Heart right ventricle (tissue), 16 donors: ENCODE results near the gene ELANE. TPM values are rescaled to one million over a fixed set of nuclear protein-coding genes. Genes with fewer than 3 reads are reported as not detected.
A peak's percentile ranks its signal among the peaks of the same experiment; 100 is the strongest.

Experiments
- ATAC-seq, 8 donors: fragments of 200-7000 bp; cut with Tn5 transposase; one replicate each; pipeline ENCODE4 v1.9.1; 2020; ENCODE audit warnings: mild to moderate bottlenecking in 8 of 8, moderate library complexity in 8 of 8, moderate number of reproducible peaks in 1 of 8
- DNase-seq, 2 donors: peaks; one replicate each; pipeline ENCODE4 v3.0.0-alpha.2; 2020
- H3K27ac ChIP-seq, 10 donors: fragments of 200-600 bp; sonication (generic) in 2 of 10; one replicate each; pipeline versions ENCODE4 v1.5.0 to v1.8.0; 2020 to 2022; ENCODE audit warnings: mild to moderate bottlenecking in 3 of 10
- H3K27me3 ChIP-seq, 7 donors: fragments of 200-600 bp; one replicate each; pipeline ENCODE4 v1.8.0; 2021 to 2022; ENCODE audit warnings: mild to moderate bottlenecking in 2 of 7
- H3K36me3 ChIP-seq, 9 donors: fragments of 200-600 bp; sonication (generic) in 1 of 9; one replicate each; pipeline versions ENCODE4 v1.5.0 to v1.8.0; 2020 to 2022; ENCODE audit warnings: mild to moderate bottlenecking in 2 of 9
- H3K4me1 ChIP-seq, 9 donors: fragments of 200-600 bp; sonication (generic) in 1 of 9; one replicate each; pipeline versions ENCODE4 v1.5.0 to v1.8.0; 2020 to 2022; ENCODE audit warnings: mild to moderate bottlenecking in 4 of 9
- H3K4me3 ChIP-seq, 10 donors: fragments of 200-600 bp; sonication (generic) in 2 of 10; one replicate each; pipeline versions ENCODE4 v1.5.0 to v1.8.0; 2020 to 2022; ENCODE audit warnings: mild to moderate bottlenecking in 7 of 10, moderate library complexity in 2 of 10
- H3K9me3 ChIP-seq, 11 donors: fragments of 200-600 bp in 10 of 11; sonication (generic) in 2 of 11; one replicate each; pipeline versions ENCODE4 v1.5.0 to v1.8.0; 2013 to 2022; ENCODE audit warnings: mild to moderate bottlenecking in 2 of 11, control low read depth in 1 of 11, moderate library complexity in 1 of 11
- whole genome bisulfite sequencing, 2 donors: extraction: QIAGEN DNeasy Blood & Tissue Kit; methylation state at CpG; one replicate each; pipeline ENCODE4 v1.1.7; 2013; ENCODE audit warnings: inconsistent platforms in 1 of 2; 5-methylcytosine and 5-hydroxymethylcytosine counted together
- intact Hi-C, 10 donors: fragments of 100-400 bp; cut with DNase I; formaldehyde crosslinking; loops; one replicate each; pipeline versions ENCODE4 v1.11.1 to v1.14.2; 2022
- polyA plus RNA-seq, 2 donors: library from polyadenylated mRNA; stranded (reverse); fragments of 200-250 nt; gene quantifications; one replicate each; pipeline ENCODE4 v1.2.3, GENCODE V29; 2013
- total RNA-seq, 10 donors: library from RNA; stranded (reverse); fragmentation: NEBNext Ultra II Directional in 3 of 10; extraction: Animal tissue kit (Norgen Biotek cat#: 25700) in 3 of 10; gene quantifications; one replicate each; pipeline versions ENCODE4 v1.2.1 to v1.2.4, GENCODE V29; 2021 to 2023
- TF ChIP-seq, protein P1 (sequence below), 9 donors: fragments of 200-600 bp; sonication (generic) in 2 of 9; IDR thresholded peaks; one replicate each; pipeline versions ENCODE4 v1.5.0 to v1.8.0; 2021 to 2022; ENCODE audit warnings: antibody characterized with exemption in 9 of 9, mild to moderate bottlenecking in 5 of 9, moderate library complexity in 1 of 9
- donor health status: Arrhythmogenic right ventricular cardiomyopathy.
- donor health status: ischemic (EF 13 %, LVEDD 7.1; RV severe dilation, severe dysfunction).
- donor health status: healthy with polysubstance abuse.
- donor health status: DM: no; HTN: yes; CAD: no.
- donor health status: DM: no; HTN: no; CAD: no.
- donor health status: ischemic (EF 25% LVEDD 6.9; RV normal size, moderate dysfunction).
- donor health status: ischemic (EF 25% LVEDD 5.7; RV mildly dilated, moderate dysfunction).
- donor health status: healthy.
- donor health status: DM: yes; HTN: yes; CAD: no.
- donor health status: Ischemic cardiomyopathy.
- donor health status: ischemic (EF 35%, LVEDD 5.7; RV mildly dilated, moderate dysfunction).
- donor health status: nonischemic (EF 11% LVEDD 7.7; RV severe dilation, severe dysfunction).
- donor health status: DM: yes; HTN: yes; CAD: no.
- donor health status: PGD.
- donor health status: ischemic (EF 29% LVEDD 5.4; RV normal size, mild dysfunction).
- donor health status: nonischemic (EF 23%, LVEDD 6.1; RV moderate dilation, normal function).

Gene ELANE
- total and polyA plus RNA-seq, 12 donors: 0.26 to 5.4 (median 1.0) TPM; not detected in 3

DNA sequence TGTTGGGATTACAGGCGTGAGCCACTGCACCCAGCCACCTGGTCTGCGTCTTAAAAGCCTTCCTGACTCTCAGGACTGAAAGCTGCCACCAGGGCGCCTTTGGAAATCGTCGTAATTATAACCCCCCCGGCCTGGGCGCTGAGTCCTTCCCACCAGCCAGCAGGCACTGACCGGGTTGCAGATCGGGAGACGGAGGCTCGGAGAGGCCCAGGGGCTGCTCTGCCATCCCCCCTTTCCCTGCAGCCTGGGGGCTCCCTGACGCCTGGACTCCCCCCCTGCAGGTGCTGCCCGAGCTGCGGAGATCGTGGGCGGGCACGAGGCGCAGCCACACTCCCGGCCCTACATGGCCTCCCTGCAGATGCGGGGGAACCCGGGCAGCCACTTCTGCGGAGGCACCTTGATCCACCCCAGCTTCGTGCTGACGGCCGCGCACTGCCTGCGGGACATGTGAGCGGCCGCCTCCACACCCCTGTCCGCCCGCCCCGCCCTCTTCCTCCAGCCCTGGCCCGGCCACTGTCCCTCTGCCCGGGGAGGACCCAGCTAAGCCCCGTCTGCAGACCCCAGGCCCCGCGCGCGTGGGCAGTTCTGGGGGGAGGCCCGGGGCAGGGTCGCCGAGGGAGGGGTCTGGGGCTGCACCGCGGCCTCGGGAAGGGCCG, 8.8 kb upstream of the ELANE start:
- peak overlapping the region in 9 of 10 donors; percentile 3 to 42 (median 23) for H3K4me3 ChIP-seq
- no peaks in the 10 kb centered on the region for H3K9me3 ChIP-seq
- H3K27me3 ChIP-seq: peaks cover 9 to 74% (median 63%) of the 10 kb centered on the region in 7 donors
- DNase-seq: peak in 1 of 2 donors; percentile 51
- ATAC-seq: peak in 3 of 8 donors; percentile 44 to 61 (median 57)
- intact Hi-C loops: no loop called here
- TF ChIP-seq, protein P1, sequence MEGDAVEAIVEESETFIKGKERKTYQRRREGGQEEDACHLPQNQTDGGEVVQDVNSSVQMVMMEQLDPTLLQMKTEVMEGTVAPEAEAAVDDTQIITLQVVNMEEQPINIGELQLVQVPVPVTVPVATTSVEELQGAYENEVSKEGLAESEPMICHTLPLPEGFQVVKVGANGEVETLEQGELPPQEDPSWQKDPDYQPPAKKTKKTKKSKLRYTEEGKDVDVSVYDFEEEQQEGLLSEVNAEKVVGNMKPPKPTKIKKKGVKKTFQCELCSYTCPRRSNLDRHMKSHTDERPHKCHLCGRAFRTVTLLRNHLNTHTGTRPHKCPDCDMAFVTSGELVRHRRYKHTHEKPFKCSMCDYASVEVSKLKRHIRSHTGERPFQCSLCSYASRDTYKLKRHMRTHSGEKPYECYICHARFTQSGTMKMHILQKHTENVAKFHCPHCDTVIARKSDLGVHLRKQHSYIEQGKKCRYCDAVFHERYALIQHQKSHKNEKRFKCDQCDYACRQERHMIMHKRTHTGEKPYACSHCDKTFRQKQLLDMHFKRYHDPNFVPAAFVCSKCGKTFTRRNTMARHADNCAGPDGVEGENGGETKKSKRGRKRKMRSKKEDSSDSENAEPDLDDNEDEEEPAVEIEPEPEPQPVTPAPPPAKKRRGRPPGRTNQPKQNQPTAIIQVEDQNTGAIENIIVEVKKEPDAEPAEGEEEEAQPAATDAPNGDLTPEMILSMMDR (IDR thresholded peaks at IDR 0.05): no peak
- no peaks in the 10 kb centered on the region for H3K36me3 ChIP-seq
- H3K27ac ChIP-seq: no peak overlapping the region
- WGBS, 2 donors: 4 to 5% methylated on average over 43 to 46 of the region's 46 CpGs
- peaks cover 9 to 35% (median 13%) of the 10 kb centered on the region in 9 donors for H3K4me1 ChIP-seq

GRCh38 chr19:843836-844545, 8.1 kb upstream of the ELANE start:
- Histone ChIP-seq H3K4me1 (peaks cover 9 to 34% (median 12%) of the 10 kb centered on the region in 9 donors), H3K4me3 (peak overlapping the region in 9 of 10 donors; percentile 3 to 42 (median 23)), H3K27me3 (peaks cover 9 to 74% (median 64%) of the 10 kb centered on the region in 7 donors), H3K36me3 (no peaks in the 10 kb centered on the region), H3K27ac (no peak overlapping the region), H3K9me3 (no peaks in the 10 kb centered on the region)
- DNase-seq (peak in 1 of 2 donors; percentile 36), ATAC-seq (no peak)
- TF ChIP-seq, protein P1 (IDR thresholded peaks at IDR 0.05): no peak
- intact Hi-C loops: no loop called here
- 23 to 33% methylated on average over 36 to 42 of the region's 70 CpGs for WGBS, 2 donors

GRCh38 chr19:844546-844971, 7.5 kb upstream of the ELANE start:
- no peak for DNase-seq
- no peak for ATAC-seq
- Histone ChIP-seq H3K36me3 (no peaks in the 10 kb centered on the region), H3K27ac (no peak overlapping the region), H3K4me1 (peaks cover 9 to 30% (median 12%) of the 10 kb centered on the region in 9 donors), H3K27me3 (peaks cover 9 to 77% (median 64%) of the 10 kb centered on the region in 7 donors), H3K9me3 (no peaks in the 10 kb centered on the region), H3K4me3 (no peak overlapping the region)
- 47 to 48% methylated on average over 11 of the region's 11 CpGs for WGBS, 2 donors
- intact Hi-C loops: no loop called here
- TF ChIP-seq, protein P1 (IDR thresholded peaks at IDR 0.05): no peak

- TF ChIP-seq, protein P1 (IDR thresholded peaks at IDR 0.05): no peak
- DNase-seq (no peak), ATAC-seq (no peak)
- H3K9me3 ChIP-seq: no peaks in the 10 kb centered on the region
- H3K4me1 ChIP-seq: peaks cover 15 to 37% (median 19%) of the 10 kb centered on the region in 9 donors
- H3K4me3 ChIP-seq: no peak overlapping the region
- intact Hi-C loops: no loop called here
- no peaks in the 10 kb centered on the region for H3K36me3 ChIP-seq
- peaks cover 9 to 71% (median 58%) of the 10 kb centered on the region in 7 donors for H3K27me3 ChIP-seq
- no peak overlapping the region for H3K27ac ChIP-seq
- WGBS, 2 donors: 77 to 79% methylated on average over 32 to 37 of the region's 37 CpGs
These were observed 6.2 kb upstream of the ELANE start for GRCh38 chr19:845707-846521.
